Mucosa of descending colon (tissue), 3 donors: Measurements from ENCODE around the gene TSPEAR. TPM values are rescaled to one million over a fixed set of nuclear protein-coding genes. Genes with fewer than 3 reads are reported as not detected.
"Not testable (repeated sequence)": the region's sequence is repeated elsewhere in the genome, so short reads cannot be mapped to it uniquely, and the experiment has no call there.

Source experiments
- ATAC-seq: fragments of 200-7000 bp; cut with Tn5 transposase; one replicate; pipeline ENCODE4 v1.9.1; 2020; ENCODE audit warnings: mild to moderate bottlenecking, moderate library complexity
- DNase-seq, 3 donors: peaks; one replicate each; pipeline ENCODE4 v3.0.0-alpha.2; 2020
- H3K36me3 ChIP-seq: fragments of 200-600 bp; one replicate; pipeline ENCODE4 v1.8.0; 2021; ENCODE audit warnings: low read depth, mild to moderate bottlenecking
- H3K4me1 ChIP-seq: fragments of 200-600 bp; one replicate; pipeline ENCODE4 v1.8.0; 2021; ENCODE audit warnings: low read depth, mild to moderate bottlenecking
- H3K4me3 ChIP-seq: fragments of 200-600 bp; one replicate; pipeline ENCODE4 v1.8.0; 2021; ENCODE audit warnings: mild to moderate bottlenecking
- H3K9me3 ChIP-seq: fragments of 200-600 bp; one replicate; pipeline ENCODE4 v1.8.0; 2021; ENCODE audit warnings: mild to moderate bottlenecking
- CTCF ChIP-seq: fragments of 200-600 bp; IDR thresholded peaks from one replicate; pipeline ENCODE4 v1.8.0; 2022; ENCODE audit warnings: antibody characterized with exemption, mild to moderate bottlenecking
- intact Hi-C, 2 donors: fragments of 100-400 bp; cut with DNase I in 1 of 2; cut with micrococcal nuclease in 1 of 2; formaldehyde crosslinking; loops; one replicate each; pipeline versions ENCODE4 v1.11.0 to v1.11.1; 2022; cut with DNase I, micrococcal nuclease
- total RNA-seq, 3 donors: library from RNA; stranded (reverse); fragmentation: NEBNext Ultra II Directional in 2 of 3; extraction: Animal tissue kit (Norgen Biotek cat#: 25700) in 2 of 3; gene quantifications; one replicate each; pipeline versions ENCODE4 v1.2.1 to v1.2.4, GENCODE V29; 2021 to 2023
- donor health status: DM: no; HTN: no; CAD: no; lungs with moderate emphysema.
- donor health status: DM: no; HTN: no; CAD: no.
- donor health status: DM: no; HTN: yes; CAD: no.

The TSPEAR gene
- total RNA-seq, 3 donors from 2014 or later, result 0.28 TPM; not detected in 2

GRCh38 chr21:44650973-44651675, 60.2 kb downstream of the TSPEAR start:
- DNase-seq (no peak), ATAC-seq (no peak)
- no peak overlapping the region for H3K4me3 ChIP-seq
- TF ChIP-seq CTCF, result no peak
- intact Hi-C loops, result no loop called here
- no peaks in the 10 kb centered on the region for H3K4me1 ChIP-seq
- no peaks in the 10 kb centered on the region for H3K36me3 ChIP-seq
- H3K9me3 ChIP-seq, result no peaks in the 10 kb centered on the region

GRCh38 chr21:44650265-44650972, 61.0 kb downstream of the TSPEAR start:
- Histone ChIP-seq H3K4me1 (no peaks in the 10 kb centered on the region), H3K9me3 (no peaks in the 10 kb centered on the region), H3K4me3 (no peak overlapping the region), H3K36me3 (no peaks in the 10 kb centered on the region)
- no peak for TF ChIP-seq CTCF
- intact Hi-C loops, result no loop called here
- ATAC-seq, result no peak
- no peak for DNase-seq

GRCh38 chr21:44649521-44650100, 61.8 kb downstream of the TSPEAR start:
- intact Hi-C loops, result no loop called here
- no peak for DNase-seq
- ATAC-seq, result no peak
- Histone ChIP-seq H3K4me3 (no peak overlapping the region), H3K4me1 (no peaks in the 10 kb centered on the region), H3K9me3 (peaks cover 3% of the 10 kb centered on the region), H3K36me3 (no peaks in the 10 kb centered on the region)
- TF ChIP-seq CTCF, result no peak

- DNase-seq (no peak), ATAC-seq (no peak)
- H3K36me3 ChIP-seq, result no peaks in the 10 kb centered on the region
- H3K4me1 ChIP-seq, result no peaks in the 10 kb centered on the region
- H3K9me3 ChIP-seq, result peaks cover 3% of the 10 kb centered on the region
- no peak overlapping the region for H3K4me3 ChIP-seq
- no peak for TF ChIP-seq CTCF
- intact Hi-C loops, result no loop called here
Observed at GRCh38 chr21:44648557-44649311, 62.6 kb downstream of the TSPEAR start.

- DNase-seq, result no peak
- H3K36me3 ChIP-seq, result no peaks in the 10 kb centered on the region
- ATAC-seq, result no peak
- H3K4me3 ChIP-seq, result no peak overlapping the region
- TF ChIP-seq CTCF, result no peak
- intact Hi-C loops, result no loop called here
- H3K4me1 ChIP-seq, result no peaks in the 10 kb centered on the region
- H3K9me3 ChIP-seq, result peaks cover 3% of the 10 kb centered on the region
Observed at GRCh38 chr21:44647222-44647552, 64.2 kb downstream of the TSPEAR start.

GRCh38 chr21:44646366-44647221, 64.8 kb downstream of the TSPEAR start, which contains the start of gene KRTAP10-11:
KRTAP10-11 (plus strand) TSS chr21:44646414; CDS start chr21:44646459, 45 bp downstream.
- H3K36me3 ChIP-seq, H3K4me1 ChIP-seq, ATAC-seq, H3K9me3 ChIP-seq, intact Hi-C loops, H3K4me3 ChIP-seq, DNase-seq: not testable (repeated sequence)
